Tibial nerve (tissue), 4 donors: ENCODE measurements around the gene DISP3. TPM values are rescaled to one million over a fixed set of nuclear protein-coding genes. Genes with fewer than 3 reads are reported as not detected.
"Not testable (repeated sequence)": the region's sequence is repeated elsewhere in the genome, so short reads cannot be mapped to it uniquely, and the experiment has no call there.

Experiments
- DNase-seq, 2 donors: peaks; one replicate each; pipeline ENCODE4 v3.0.0-alpha.2; 2019; ENCODE audit warnings: low spot score in 2 of 2
- H3K27ac ChIP-seq, 4 donors: fragments of 200-600 bp; sonication (generic) in 3 of 4; one replicate each; pipeline ENCODE4 v1.5.1; 2017 to 2019; ENCODE audit warnings: mild to moderate bottlenecking in 1 of 4
- H3K27me3 ChIP-seq, 2 donors: fragments of 200-600 bp; sonication (generic) in 1 of 2; one replicate each; pipeline versions ENCODE4 v1.5.1 to v1.6.0; 2017 to 2019
- H3K36me3 ChIP-seq, 3 donors: fragments of 200-600 bp; sonication (generic); one replicate each; pipeline ENCODE4 v1.5.1; 2018 to 2019
- H3K4me1 ChIP-seq, 4 donors: fragments of 200-600 bp; sonication (generic) in 3 of 4; one replicate each; pipeline ENCODE4 v1.5.1; 2017 to 2019
- H3K4me3 ChIP-seq, 4 donors: fragments of 200-600 bp; sonication (generic) in 3 of 4; one replicate each; pipeline ENCODE4 v1.5.1; 2017 to 2019; ENCODE audit warnings: mild to moderate bottlenecking in 1 of 4, moderate library complexity in 1 of 4
- H3K9me3 ChIP-seq, 4 donors: fragments of 200-600 bp; sonication (generic) in 3 of 4; one replicate each; pipeline ENCODE4 v1.5.1; 2017 to 2019
- CTCF ChIP-seq, 5 experiments: fragments of 200-600 bp in 3 of 5; fragments of 450-650 bp in 2 of 5; sonication (generic) in 3 of 5; IDR thresholded peaks; one replicate each; pipeline ENCODE4 v1.5.1; 2016 to 2019; ENCODE audit warnings: antibody characterized with exemption in 5 of 5, mild to moderate bottlenecking in 3 of 5, moderate library complexity in 2 of 5
- EP300 ChIP-seq, 2 donors: sonication (generic); formaldehyde crosslinking; IDR thresholded peaks; one replicate each; pipeline ENCODE4 v1.6.1; 2017; ENCODE audit warnings: antibody characterized with exemption in 2 of 2, mild to moderate bottlenecking in 1 of 2
- POLR2A ChIP-seq, 2 donors: fragments of 450-650 bp; IDR thresholded peaks; one replicate each; pipeline ENCODE4 v1.6.1; 2017; ENCODE audit warnings: antibody characterized with exemption in 2 of 2, mild to moderate bottlenecking in 2 of 2, moderate library complexity in 2 of 2
- WGBS, 2 donors: methylation state at CpG; one replicate each; pipeline ENCODE4 v1.1.5; 2018; 5-methylcytosine and 5-hydroxymethylcytosine counted together
- total RNA-seq, 4 donors: library from RNA; depleted of rRNA; stranded (reverse); fragments of >200 nt; gene quantifications; one replicate each; pipeline ENCODE4 v1.1.0, GENCODE V29; 2016

DISP3 gene
- total RNA-seq, 4 donors from 2014 or later, result 0.59 TPM; not detected in 3

- Histone ChIP-seq H3K27ac (no peak overlapping the region), H3K9me3 (no peaks in the 10 kb centered on the region), H3K27me3 (peaks cover 0 to 18% of the 10 kb centered on the region in 2 donors), H3K36me3 (no peaks in the 10 kb centered on the region), H3K4me1 (no peaks in the 10 kb centered on the region), H3K4me3 (no peak overlapping the region)
- no peak for TF ChIP-seq CTCF (IDR thresholded peaks at IDR 0.05)
- TF ChIP-seq EP300 (IDR thresholded peaks at IDR 0.05), result no peak
- no peak for TF ChIP-seq POLR2A (IDR thresholded peaks at IDR 0.05)
- no peak for DNase-seq
- 82 to 83% methylated on average over 6 of the region's 6 CpGs for WGBS, 2 donors
These were observed 96.6 kb downstream of the DISP3 start for GRCh38 chr1:11575553-11575952.

GRCh38 chr1:11576109-11576875 is 97.3 kb downstream of the DISP3 start:
- H3K4me1 ChIP-seq, result no peaks in the 10 kb centered on the region
- peaks cover 0 to 12% of the 10 kb centered on the region in 2 donors for H3K27me3 ChIP-seq
- WGBS, 2 donors, result 71 to 79% methylated on average over 17 to 18 of the region's 18 CpGs
- no peak overlapping the region for H3K27ac ChIP-seq
- no peak for DNase-seq
- no peaks in the 10 kb centered on the region for H3K9me3 ChIP-seq
- TF ChIP-seq EP300 (IDR thresholded peaks at IDR 0.05) (no peak), POLR2A (IDR thresholded peaks at IDR 0.05) (no peak), CTCF (IDR thresholded peaks at IDR 0.05) (no peak)
- no peaks in the 10 kb centered on the region for H3K36me3 ChIP-seq
- H3K4me3 ChIP-seq, result no peak overlapping the region

- H3K4me3 ChIP-seq, result no peak overlapping the region
- H3K27ac ChIP-seq, result no peak overlapping the region
- no peak for DNase-seq
- 55% methylated on average over 7 of the region's 7 CpGs for WGBS, 2 donors
- TF ChIP-seq EP300 (IDR thresholded peaks at IDR 0.05) (no peak), CTCF (IDR thresholded peaks at IDR 0.05) (no peak), POLR2A (IDR thresholded peaks at IDR 0.05) (no peak)
- H3K9me3 ChIP-seq, result no peaks in the 10 kb centered on the region
- H3K27me3 ChIP-seq, result peaks cover 0 to 7% of the 10 kb centered on the region in 2 donors
- H3K4me1 ChIP-seq, result no peaks in the 10 kb centered on the region
- H3K36me3 ChIP-seq, result no peaks in the 10 kb centered on the region
These were observed 99.0 kb downstream of the DISP3 start for GRCh38 chr1:11578004-11578403.

- Histone ChIP-seq H3K27ac (no peak overlapping the region), H3K4me3 (no peak overlapping the region), H3K9me3 (no peaks in the 10 kb centered on the region), H3K4me1 (no peaks in the 10 kb centered on the region), H3K36me3 (no peaks in the 10 kb centered on the region), H3K27me3 (peaks cover 0 to 7% of the 10 kb centered on the region in 2 donors)
- DNase-seq, result no peak
- WGBS, 2 donors, result 60 to 64% methylated on average over 7 to 8 of the region's 8 CpGs
- no peak for TF ChIP-seq CTCF (IDR thresholded peaks at IDR 0.05)
- TF ChIP-seq POLR2A (IDR thresholded peaks at IDR 0.05), result no peak
- TF ChIP-seq EP300 (IDR thresholded peaks at IDR 0.05), result no peak
These were observed 100.6 kb downstream of the DISP3 start for GRCh38 chr1:11579506-11579905.

GRCh38 chr1:11580049-11580448 is 101.1 kb downstream of the DISP3 start:
- not testable (repeated sequence) for H3K4me3 ChIP-seq, DNase-seq, H3K27me3 ChIP-seq, H3K27ac ChIP-seq, H3K36me3 ChIP-seq, H3K4me1 ChIP-seq, H3K9me3 ChIP-seq
- 66% methylated on average over 10 of the region's 10 CpGs for WGBS, 2 donors
